Astrocyte of the cerebellum (primary cell): Measurements from ENCODE around the gene AGBL3.

Source experiments
- DNase-seq: peaks from one replicate; pipeline ENCODE4 v3.0.0-alpha.2; 2011; ENCODE audit warnings: low read depth
- H3K4me3 ChIP-seq: 2 replicates; pipeline ENCODE4 v1.5.1; 2011; ENCODE audit warnings: mild to moderate bottlenecking, low read depth, low read length, moderate library complexity
- CTCF ChIP-seq: IDR thresholded peaks from 2 replicates; pipeline ENCODE4 v1.5.1; 2012; ENCODE audit warnings: low read length, low read depth, moderate library complexity, mild to moderate bottlenecking; ENCODE audit errors: missing control alignments
- in situ Hi-C: cut with HindIII; loops from 2 replicates; pipeline ENCODE4 v1.10.0; 2017; ENCODE audit warnings: low sequenced_read_pairs

AGBL3 gene

GRCh38 chr7:134986363-134987251, at the start of gene AGBL3:
TSS of gene AGBL3 (plus strand) at chr7:134986508. CDS start at chr7:134987934, 1,426 bp downstream.
- H3K4me3 ChIP-seq, result peak within 1 kb of the TSS; percentile 82
- peak; percentile 56 for TF ChIP-seq CTCF
- peak; percentile 90 for DNase-seq
- in situ Hi-C loops, result no loop called here

DNA sequence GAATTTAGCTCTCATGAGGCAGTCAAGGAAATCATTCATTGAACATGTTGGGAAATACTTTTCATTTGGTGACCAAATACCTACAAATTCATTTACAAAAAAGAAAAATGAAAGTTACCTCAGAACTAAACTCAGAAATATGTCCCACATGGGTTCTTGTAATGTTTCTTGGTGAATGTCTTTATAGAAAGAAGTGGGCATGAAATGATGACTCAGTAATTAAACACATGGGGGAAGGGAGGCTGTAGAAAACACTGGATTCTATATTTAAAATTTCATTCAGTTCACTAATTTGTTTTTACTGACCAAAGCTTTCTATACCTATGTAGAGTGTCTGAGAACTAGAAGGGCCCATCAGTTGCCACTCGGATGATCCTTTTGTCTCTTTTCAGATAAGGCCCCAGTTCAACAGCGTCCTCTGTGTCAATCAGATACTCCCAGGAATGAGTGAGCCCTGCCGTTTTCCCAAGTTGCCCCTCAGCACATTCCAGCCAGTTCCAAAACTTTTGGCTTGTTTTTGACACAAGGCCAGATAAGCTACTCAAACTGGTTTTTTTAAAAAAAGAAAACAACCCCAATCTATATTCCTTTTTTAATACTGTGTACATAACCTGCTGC, 49.3 kb upstream of the AGBL3 start:
- no peak for TF ChIP-seq CTCF
- in situ Hi-C loops, result no loop called here
- H3K4me3 ChIP-seq, result no peak overlapping the region
- DNase-seq, result no peak

DNA sequence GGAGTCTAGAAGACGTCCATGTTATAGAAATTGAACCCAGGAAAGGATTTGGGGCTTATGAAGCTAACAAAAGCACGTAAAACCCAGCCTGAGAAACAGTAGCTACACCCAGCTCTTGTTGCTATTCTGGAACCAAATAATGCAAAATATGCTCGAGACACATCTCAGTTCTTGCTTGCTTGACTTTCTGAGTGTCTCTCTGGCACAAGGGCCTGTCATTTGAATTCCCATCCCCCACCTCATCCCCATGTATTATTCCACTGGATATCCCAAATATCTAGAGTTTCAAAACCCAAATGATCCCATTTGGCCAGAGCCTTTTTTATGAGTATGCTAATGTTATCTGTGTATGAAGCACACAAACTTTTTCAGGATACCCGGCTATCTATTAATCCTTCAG, 48.2 kb upstream of the AGBL3 start:
- DNase-seq, result no peak
- in situ Hi-C loops, result no loop called here
- TF ChIP-seq CTCF, result no peak
- no peak overlapping the region for H3K4me3 ChIP-seq

DNA sequence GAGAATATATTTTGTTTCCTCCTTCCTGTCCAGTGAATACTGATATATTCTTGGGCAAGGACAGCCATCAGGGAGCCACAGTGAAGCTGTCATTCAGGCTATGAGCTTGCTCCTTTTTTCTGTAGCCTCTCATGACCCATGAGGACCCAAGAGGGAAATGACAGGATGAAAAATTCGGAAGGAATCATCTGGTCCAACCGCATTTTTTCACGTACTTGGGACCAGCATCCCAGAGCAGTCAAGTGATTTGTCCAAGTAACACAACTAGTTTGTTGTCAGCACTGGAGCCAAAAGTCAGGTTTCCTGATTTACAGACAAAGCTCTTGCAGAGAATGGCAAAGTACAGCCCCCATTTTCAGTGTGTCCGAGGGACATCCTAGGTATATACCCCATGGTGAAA, 47.2 kb upstream of the AGBL3 start:
- in situ Hi-C loops, result no loop called here
- TF ChIP-seq CTCF, result no peak
- no peak for DNase-seq
- H3K4me3 ChIP-seq, result no peak overlapping the region

DNA sequence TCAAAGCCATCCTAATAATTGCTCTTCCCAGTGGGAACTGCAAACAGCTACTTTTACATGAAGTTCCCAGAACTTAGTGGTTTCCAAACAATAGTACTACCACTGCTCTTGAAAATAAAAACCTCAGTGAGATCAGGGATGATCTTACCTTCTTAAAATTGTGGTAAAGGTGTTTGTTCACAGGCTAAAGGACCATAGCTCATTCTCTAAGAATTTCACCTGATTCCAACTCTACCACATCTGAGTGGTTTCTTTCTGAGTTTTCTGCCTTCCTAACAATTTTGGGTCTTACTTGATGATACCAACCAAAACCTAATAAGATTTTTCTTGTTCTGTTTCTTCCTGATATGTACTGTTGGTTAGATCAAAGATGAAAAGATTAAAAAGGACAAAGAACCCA, 45.6 kb upstream of the AGBL3 start:
- no peak for DNase-seq
- no peak overlapping the region for H3K4me3 ChIP-seq
- TF ChIP-seq CTCF, result no peak
- in situ Hi-C loops, result loop anchor here (10.0 kb wide), 1 partner anchor 246 kb away; no protein-coding TSS in a partner anchor

DNA sequence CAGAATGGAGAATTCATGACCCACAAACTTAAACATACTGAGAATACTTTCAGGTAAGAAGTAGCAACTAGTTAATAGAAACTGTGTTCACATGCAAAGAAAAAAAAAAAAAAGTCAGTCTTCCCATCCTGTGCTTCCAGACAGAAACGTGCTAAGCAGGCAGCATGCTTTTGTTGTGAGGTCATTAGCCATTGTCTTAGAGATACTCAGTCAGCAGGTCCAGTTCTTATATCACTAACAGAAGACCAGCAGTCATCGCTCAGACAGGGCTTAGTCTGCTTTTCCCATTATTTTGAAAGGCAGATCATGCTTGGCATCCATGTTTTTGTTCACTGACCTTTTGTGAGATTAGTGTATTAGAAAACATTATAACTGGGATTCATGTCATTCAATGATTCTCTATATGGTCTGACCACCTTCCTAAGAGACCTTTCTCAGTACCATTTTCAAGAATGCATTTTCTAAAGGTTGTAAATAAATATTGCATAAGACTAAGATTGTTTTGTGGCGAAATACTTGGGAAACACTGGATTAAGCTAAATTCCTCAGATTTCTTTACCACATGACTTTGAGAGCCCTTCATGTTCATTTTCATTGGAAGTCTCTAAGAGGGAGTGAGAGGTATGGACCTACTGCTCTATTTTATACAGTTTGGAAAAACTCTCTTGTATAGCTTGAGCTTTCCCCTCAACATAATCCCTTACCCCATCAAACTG, 45.0 kb upstream of the AGBL3 start:
- in situ Hi-C loops, result loop anchor here (10.0 kb wide), 1 partner anchor 247 kb away; no protein-coding TSS in a partner anchor
- H3K4me3 ChIP-seq, result no peak overlapping the region
- DNase-seq, result peak; percentile 41
- TF ChIP-seq CTCF, result no peak
